GM21723 (cell line): ENCODE measurements around the gene SLC12A9.
"Not testable (repeated sequence)": the region's sequence is repeated elsewhere in the genome, so short reads cannot be mapped to it uniquely, and the experiment has no call there.

ENCODE experiments used
- ATAC-seq: cut with Tn5 transposase; IDR thresholded peaks from one replicate; pipeline ENCODE4 v1.9.1; 2021; ENCODE audit warnings: mild to moderate bottlenecking, moderate library complexity; ENCODE audit not compliant: unreplicated experiment

Gene SLC12A9

GRCh38 chr7:100825215-100825671 is 27.3 kb upstream of the SLC12A9 start:
- ATAC-seq, result no peak

- no peak for ATAC-seq
Measured at GRCh38 chr7:100825751-100826513, 26.6 kb upstream of the SLC12A9 start.

GRCh38 chr7:100826514-100827329 is 25.8 kb upstream of the SLC12A9 start:
- no peak for ATAC-seq

- no peak for ATAC-seq
Measured at GRCh38 chr7:100827330-100828226, 24.9 kb upstream of the SLC12A9 start, which contains the start of gene EPHB4. Gene EPHB4, minus strand, starts transcription at chr7:100827523. Its CDS starts 493 bp downstream, at chr7:100827030.

- ATAC-seq, result no peak
Measured at GRCh38 chr7:100829150-100829716, 23.3 kb upstream of the SLC12A9 start.

- ATAC-seq, result no peak
Measured at GRCh38 chr7:100830396-100830795, 22.1 kb upstream of the SLC12A9 start.

- ATAC-seq, result no peak
Measured at GRCh38 chr7:100832281-100832633, 20.3 kb upstream of the SLC12A9 start.

GRCh38 chr7:100835903-100836811 is 16.4 kb upstream of the SLC12A9 start:
- ATAC-seq, result no peak

- ATAC-seq, result no peak
Measured at GRCh38 chr7:100836812-100837098, 15.8 kb upstream of the SLC12A9 start.

- peak; percentile 92 for ATAC-seq
Measured at GRCh38 chr7:100837099-100837836, 15.2 kb upstream of the SLC12A9 start.

- no peak for ATAC-seq
Measured at GRCh38 chr7:100839361-100839760, 13.2 kb upstream of the SLC12A9 start.

GRCh38 chr7:100840470-100841100 is 11.9 kb upstream of the SLC12A9 start:
- no peak for ATAC-seq

GRCh38 chr7:100847360-100847759 is 5.2 kb upstream of the SLC12A9 start:
- ATAC-seq, result no peak

- ATAC-seq, result no peak
Measured at GRCh38 chr7:100854146-100854895, 1.8 kb downstream of the SLC12A9 start.

- not testable (repeated sequence) for ATAC-seq
Measured at GRCh38 chr7:100854899-100855298, 2.4 kb downstream of the SLC12A9 start.

GRCh38 chr7:100855515-100855914 is 3.0 kb downstream of the SLC12A9 start:
- ATAC-seq, result no peak

GRCh38 chr7:100856871-100857282 is 4.4 kb downstream of the SLC12A9 start:
- no peak for ATAC-seq

GRCh38 chr7:100859856-100860255 is 7.3 kb downstream of the SLC12A9 start:
- ATAC-seq, result no peak
